Right hindlimb (tissue), 1 donor: ENCODE measurements around the gene ITSN1.
"Not testable (repeated sequence)": the region's sequence is repeated elsewhere in the genome, so short reads cannot be mapped to it uniquely, and the experiment has no call there.

ENCODE experiments used
- DNase-seq: peaks from one replicate; pipeline ENCODE4 v3.0.0-alpha.2; 2018

The ITSN1 gene

GRCh38 chr21:33651965-33652680, 9.8 kb downstream of the ITSN1 start:
- DNase-seq: no peak

GRCh38 chr21:33654412-33654811, 12.1 kb downstream of the ITSN1 start:
- no peak for DNase-seq

GRCh38 chr21:33655588-33656221, 13.4 kb downstream of the ITSN1 start:
- no peak for DNase-seq

- no peak for DNase-seq
Measured at GRCh38 chr21:33657124-33657820, 15.0 kb downstream of the ITSN1 start.

GRCh38 chr21:33658919-33659567, 16.7 kb downstream of the ITSN1 start:
- DNase-seq: no peak

- no peak for DNase-seq
Measured at GRCh38 chr21:33659568-33659949, 17.3 kb downstream of the ITSN1 start.

GRCh38 chr21:33660406-33660805, 18.1 kb downstream of the ITSN1 start:
- no peak for DNase-seq

- no peak for DNase-seq
Measured at GRCh38 chr21:33661146-33661545, 18.8 kb downstream of the ITSN1 start.

- DNase-seq: no peak
Measured at GRCh38 chr21:33662046-33662445, 19.7 kb downstream of the ITSN1 start.

GRCh38 chr21:33663241-33663640, 20.9 kb downstream of the ITSN1 start:
- DNase-seq: no peak

GRCh38 chr21:33664135-33664534, 21.8 kb downstream of the ITSN1 start:
- no peak for DNase-seq

- DNase-seq: no peak
Measured at GRCh38 chr21:33666153-33666552, 23.9 kb downstream of the ITSN1 start.

- DNase-seq: no peak
Measured at GRCh38 chr21:33667636-33668035, 25.3 kb downstream of the ITSN1 start.

GRCh38 chr21:33668180-33668579, 25.9 kb downstream of the ITSN1 start:
- DNase-seq: no peak

GRCh38 chr21:33668620-33669019, 26.3 kb downstream of the ITSN1 start:
- no peak for DNase-seq

- DNase-seq: no peak
Measured at GRCh38 chr21:33670076-33670978, 28.0 kb downstream of the ITSN1 start.

GRCh38 chr21:33673473-33673872, 31.2 kb downstream of the ITSN1 start:
- no peak for DNase-seq

GRCh38 chr21:33674226-33674625, 31.9 kb downstream of the ITSN1 start:
- no peak for DNase-seq

GRCh38 chr21:33676666-33677065, 34.4 kb downstream of the ITSN1 start:
- not testable (repeated sequence) for DNase-seq

GRCh38 chr21:33677450-33677849, 35.1 kb downstream of the ITSN1 start:
- DNase-seq: no peak

GRCh38 chr21:33680870-33681269, 38.6 kb downstream of the ITSN1 start:
- no peak for DNase-seq

GRCh38 chr21:33682992-33683627, 40.8 kb downstream of the ITSN1 start:
- DNase-seq: no peak
